HepG2 (cell line): ENCODE data around the gene ROBO2. TPM values are rescaled to one million over a fixed set of nuclear protein-coding genes. Genes with fewer than 3 reads are reported as not detected.

Experiments
- ATAC-seq: fragments of 200-7000 bp; cut with Tn5 transposase; 3 replicates; pipeline ENCODE4 v1.9.1; 2020; ENCODE audit warnings: mild to moderate bottlenecking, moderate library complexity
- BruUV-seq: library from RNA; stranded (reverse); fragments of 400-500 nt; replicated peaks from 2 replicates; lab custom pipeline; 2021; lab: Mats Ljungman, UMichigan
- CTCF ChIA-PET: fragments of 300-600 bp; formaldehyde crosslinking; extraction: SDS; loops from one replicate; lab custom pipeline; 2021; ENCODE audit warnings: low total read pairs, inconsistent platforms, low intra/inter-chr PET ratio; lab: Yijun Ruan, JAX
- POLR2A ChIA-PET: fragments of 350-600 bp; sonication (Branson Sonifier 250); formaldehyde crosslinking; loops from one replicate; lab custom pipeline; 2020; ENCODE audit warnings: antibody characterized with exemption, inconsistent platforms; lab: Yijun Ruan, JAX
- DNase-seq: peaks from one replicate; pipeline ENCODE4 v3.0.0-alpha.2; 2015; ENCODE audit warnings: low spot score
- FAIRE-seq: peaks from 3 replicates; lab custom pipeline; 2011; peaks lifted over from hg19 to GRCh38; lab: Jason Lieb, UNC
- H2AFZ ChIP-seq: one replicate; pipeline ENCODE4 v1.6.1; 2011; ENCODE audit warnings: low read length, inconsistent platforms
- H3K27ac ChIP-seq: fragments of 300-600 bp; 3 replicates; pipeline ENCODE4 v1.8.0; 2011; ENCODE audit warnings: mixed run types, mild to moderate bottlenecking, mixed read lengths, low read length, inconsistent platforms; ENCODE audit not compliant: insufficient read depth; ENCODE audit errors: extremely low read length
- H3K27me3 ChIP-seq, 2 experiments: fragments of 200-600 bp in 1 of 2; 2 replicates in 1 of 2; 3 replicates in 1 of 2; pipeline versions ENCODE4 v1.6.0 to v1.8.0; 2011; ENCODE audit warnings: low read length in 2 of 2, mild to moderate bottlenecking in 2 of 2, moderate library complexity in 2 of 2, inconsistent platforms in 1 of 2; ENCODE audit not compliant: insufficient read depth in 2 of 2, control insufficient read depth in 1 of 2
- H3K36me3 ChIP-seq, 2 experiments: fragments of 200-600 bp in 1 of 2; replicated peaks in 1 of 2; 2 replicates in 1 of 2; 3 replicates in 1 of 2; pipeline versions ENCODE4 v1.5.1 to v1.8.0; 2011; ENCODE audit warnings: low read length in 2 of 2, inconsistent platforms in 1 of 2; ENCODE audit not compliant: insufficient read depth in 2 of 2, control insufficient read depth in 1 of 2
- H3K4me1 ChIP-seq: 2 replicates; pipeline ENCODE4 v1.5.1; 2012; ENCODE audit warnings: low read length, inconsistent platforms; ENCODE audit not compliant: insufficient read depth
- H3K4me2 ChIP-seq: 2 replicates; pipeline ENCODE4 v1.6.0; 2011; ENCODE audit warnings: low read depth, low read length, inconsistent platforms
- H3K4me3 ChIP-seq, 3 experiments: fragments of 200-600 bp in 1 of 3; sonication (generic), shearing (Covaris generic) in 1 of 3; replicated peaks in 1 of 3; 2 replicates each; pipeline ENCODE4 v1.5.1; 2011 to 2016; ENCODE audit warnings: low read length in 3 of 3, inconsistent platforms in 2 of 3, low read depth in 2 of 3, mild to moderate bottlenecking in 2 of 3, control low read depth in 1 of 3, mixed read lengths in 1 of 3; ENCODE audit not compliant: insufficient read depth in 1 of 3
- H3K79me2 ChIP-seq: one replicate; pipeline ENCODE4 v1.6.1; 2011; ENCODE audit warnings: low read length, inconsistent platforms; ENCODE audit not compliant: insufficient read depth
- H3K9ac ChIP-seq: 2 replicates; pipeline ENCODE4 v1.6.0; 2011; ENCODE audit warnings: mild to moderate bottlenecking, low read depth, low read length, inconsistent platforms; ENCODE audit not compliant: insufficient read depth
- H3K9me3 ChIP-seq: 2 replicates; pipeline ENCODE4 v1.5.1; 2012; ENCODE audit warnings: mild to moderate bottlenecking, low read length
- H4K20me1 ChIP-seq: 2 replicates; pipeline ENCODE4 v1.6.0; 2011; ENCODE audit warnings: inconsistent platforms, mild to moderate bottlenecking, low read length, moderate library complexity; ENCODE audit not compliant: insufficient read depth
- CC2D1A ChIP-seq: sonication (generic); formaldehyde crosslinking; IDR thresholded peaks from 2 replicates; pipeline ENCODE4 v1.8.1; 2023; ENCODE audit warnings: mild to moderate bottlenecking, missing genetic modification reagents
- DNMT1 ChIP-seq: sonication (generic); formaldehyde crosslinking; IDR thresholded peaks from 2 replicates; pipeline ENCODE4 v1.5.1; 2020; ENCODE audit warnings: mild to moderate bottlenecking, missing genetic modification reagents
- NFIC ChIP-seq: IDR thresholded peaks from 2 replicates; pipeline ENCODE4 v1.6.1; 2012; ENCODE audit warnings: mild to moderate bottlenecking, low read length, inconsistent platforms
- NR1H2 ChIP-seq: sonication (generic); formaldehyde crosslinking; IDR thresholded peaks from 2 replicates; pipeline ENCODE4 v1.8.1; 2022; ENCODE audit warnings: low read depth, missing genetic modification reagents, borderline replicate concordance
- PHF5A ChIP-seq: IDR thresholded peaks from one replicate; pipeline ENCODE4 v1.6.1; 2018; ENCODE audit warnings: low read depth, missing genetic modification reagents; ENCODE audit not compliant: unreplicated experiment
- RAD51 ChIP-seq: fragments of 450-650 bp; IDR thresholded peaks from 2 replicates; pipeline ENCODE4 v1.6.1; 2016; ENCODE audit warnings: borderline replicate concordance
- RXRA ChIP-seq: sonication (generic); formaldehyde crosslinking; IDR thresholded peaks from 2 replicates; pipeline ENCODE4 v1.5.1; 2020; ENCODE audit warnings: missing genetic modification reagents
- ZNF30 ChIP-seq: sonication (generic); formaldehyde crosslinking; IDR thresholded peaks from 2 replicates; pipeline ENCODE4 v1.5.0; 2020; ENCODE audit warnings: mild to moderate bottlenecking, missing genetic modification reagents
- ZNF547 ChIP-seq: sonication (generic); formaldehyde crosslinking; IDR thresholded peaks from 2 replicates; pipeline ENCODE4 v1.5.1; 2020; ENCODE audit warnings: mild to moderate bottlenecking, missing genetic modification reagents
- ZNF569 ChIP-seq: sonication (generic); formaldehyde crosslinking; IDR thresholded peaks from 2 replicates; pipeline ENCODE4 v1.5.0; 2020; ENCODE audit warnings: mild to moderate bottlenecking, missing genetic modification reagents, moderate library complexity, borderline replicate concordance
- ZNF749 ChIP-seq: sonication (generic); formaldehyde crosslinking; IDR thresholded peaks from 2 replicates; pipeline ENCODE4 v1.8.0; 2022; ENCODE audit warnings: mild to moderate bottlenecking, missing genetic modification reagents, moderate library complexity, borderline replicate concordance
- WGBS: methylation state at CpG from one replicate; pipeline ENCODE4 v1.1.6; 2017; ENCODE audit warnings: low lambda C conversion rate; 5-methylcytosine and 5-hydroxymethylcytosine counted together
- in situ Hi-C: cut with HindIII; loops from 2 replicates; pipeline ENCODE4 v1.10.0; 2017; ENCODE audit warnings: low pct_unique_long_range_greater_than_20kb; ENCODE audit not compliant: extremely low pct_ligation_motif_present
- intact Hi-C: fragments of 100-400 bp; cut with micrococcal nuclease; formaldehyde crosslinking; loops from one replicate; pipeline ENCODE4 v1.10.0; 2022; ENCODE audit not compliant: unreplicated experiment
- polyA plus RNA-seq, 8 experiments: library from polyadenylated mRNA; depleted of rRNA in 3 of 8; stranded (reverse) in 7 of 8; unstranded in 1 of 8; fragments of >200 nt; fragmentation: Illumina TruSeq in 4 of 8; extraction: Trizol in 4 of 8; gene quantifications; 2 replicates each; pipeline versions ENCODE4 v1.2.1 to v1.2.3, GENCODE V29; 2011 to 2016; ENCODE audit warnings: low read depth in 4 of 8, missing spikeins in 1 of 8, mixed read lengths in 1 of 8; ENCODE audit not compliant: insufficient read depth in 1 of 8
- total RNA-seq, 5 experiments: library from RNA; depleted of rRNA; stranded (reverse); fragments of >200 nt; fragmentation: Illumina TruSeq; extraction: Trizol; gene quantifications; 2 replicates each; pipeline ENCODE4 v1.2.3, GENCODE V29; 2016; ENCODE audit warnings: low read depth in 1 of 5
- TF ChIP-seq, protein P1 (sequence below), 2 experiments: IDR thresholded peaks; 2 replicates each; pipeline ENCODE4 v1.6.1; 2011 to 2012; ENCODE audit warnings: low read length in 2 of 2, borderline replicate concordance in 1 of 2, low read depth in 1 of 2, mild to moderate bottlenecking in 1 of 2, moderate library complexity in 1 of 2
- TF ChIP-seq, protein P2 (sequence below): sonication (generic); formaldehyde crosslinking; IDR thresholded peaks from 2 replicates; pipeline ENCODE4 v1.5.0; 2020; ENCODE audit warnings: missing genetic modification reagents

ROBO2 gene
- total and polyA plus RNA-seq, 2 of the 13 experiments (the other 11 are each of a cell fraction or from before 2014, with no cell fraction given) = not detected

DNA sequence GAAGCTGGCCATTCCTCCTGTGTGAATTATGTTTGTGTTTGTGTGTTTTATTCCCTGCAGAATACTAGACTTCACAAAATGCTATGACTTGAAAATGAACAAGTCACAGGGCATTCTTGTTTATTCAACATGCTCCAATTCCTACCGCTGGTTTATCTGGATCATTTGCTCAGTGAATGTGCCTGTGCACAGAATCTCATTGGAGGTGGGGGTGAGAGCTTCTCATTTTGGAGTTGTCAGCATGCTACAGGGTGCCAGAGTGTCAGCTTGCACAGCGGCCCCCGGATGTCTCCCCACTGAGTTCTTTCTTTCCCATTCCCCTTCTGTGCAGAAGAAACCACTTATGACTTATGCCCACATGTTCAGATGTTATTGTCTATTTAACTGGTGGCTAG is 428.7 kb downstream of the ROBO2 start (continued):
- TF ChIP-seq, protein P1, sequence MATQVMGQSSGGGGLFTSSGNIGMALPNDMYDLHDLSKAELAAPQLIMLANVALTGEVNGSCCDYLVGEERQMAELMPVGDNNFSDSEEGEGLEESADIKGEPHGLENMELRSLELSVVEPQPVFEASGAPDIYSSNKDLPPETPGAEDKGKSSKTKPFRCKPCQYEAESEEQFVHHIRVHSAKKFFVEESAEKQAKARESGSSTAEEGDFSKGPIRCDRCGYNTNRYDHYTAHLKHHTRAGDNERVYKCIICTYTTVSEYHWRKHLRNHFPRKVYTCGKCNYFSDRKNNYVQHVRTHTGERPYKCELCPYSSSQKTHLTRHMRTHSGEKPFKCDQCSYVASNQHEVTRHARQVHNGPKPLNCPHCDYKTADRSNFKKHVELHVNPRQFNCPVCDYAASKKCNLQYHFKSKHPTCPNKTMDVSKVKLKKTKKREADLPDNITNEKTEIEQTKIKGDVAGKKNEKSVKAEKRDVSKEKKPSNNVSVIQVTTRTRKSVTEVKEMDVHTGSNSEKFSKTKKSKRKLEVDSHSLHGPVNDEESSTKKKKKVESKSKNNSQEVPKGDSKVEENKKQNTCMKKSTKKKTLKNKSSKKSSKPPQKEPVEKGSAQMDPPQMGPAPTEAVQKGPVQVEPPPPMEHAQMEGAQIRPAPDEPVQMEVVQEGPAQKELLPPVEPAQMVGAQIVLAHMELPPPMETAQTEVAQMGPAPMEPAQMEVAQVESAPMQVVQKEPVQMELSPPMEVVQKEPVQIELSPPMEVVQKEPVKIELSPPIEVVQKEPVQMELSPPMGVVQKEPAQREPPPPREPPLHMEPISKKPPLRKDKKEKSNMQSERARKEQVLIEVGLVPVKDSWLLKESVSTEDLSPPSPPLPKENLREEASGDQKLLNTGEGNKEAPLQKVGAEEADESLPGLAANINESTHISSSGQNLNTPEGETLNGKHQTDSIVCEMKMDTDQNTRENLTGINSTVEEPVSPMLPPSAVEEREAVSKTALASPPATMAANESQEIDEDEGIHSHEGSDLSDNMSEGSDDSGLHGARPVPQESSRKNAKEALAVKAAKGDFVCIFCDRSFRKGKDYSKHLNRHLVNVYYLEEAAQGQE (IDR thresholded peaks at IDR 0.05; ENCODE audit: borderline replicate concordance in 1 of 2, low read depth in 1 of 2, low read length in 2 of 2) = no peak
- no peak for TF ChIP-seq RAD51
- no peak for TF ChIP-seq NFIC
- no peak for TF ChIP-seq NR1H2 (CRISPR knock-in tag)
- TF ChIP-seq ZNF749 (CRISPR knock-in tag) = no peak
- TF ChIP-seq ZNF569 (CRISPR knock-in tag) = no peak
- no peak for TF ChIP-seq DNMT1 (CRISPR knock-in tag)
- TF ChIP-seq RXRA (CRISPR knock-in tag) = no peak

DNA sequence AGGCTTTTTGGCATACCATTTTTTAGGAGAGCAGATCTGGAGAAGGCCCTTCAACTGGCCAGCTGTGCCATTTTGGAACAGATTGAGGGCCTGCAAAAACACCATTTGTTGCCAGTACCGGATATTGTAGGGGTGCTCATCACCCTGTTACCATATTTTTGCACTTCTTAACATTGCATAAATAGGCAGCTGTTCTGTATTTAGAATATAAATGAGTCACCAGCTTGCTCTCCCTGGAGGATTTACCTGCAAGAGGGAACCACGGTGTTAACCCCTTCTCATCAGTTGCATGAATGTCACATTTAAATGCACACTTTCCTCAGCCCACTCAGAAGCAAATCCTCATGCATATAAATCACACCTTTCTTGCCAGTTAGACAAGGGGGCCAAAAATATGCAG is 435.6 kb downstream of the ROBO2 start:
- Histone ChIP-seq H2AFZ (no peak overlapping the region), H3K4me2 (no peak overlapping the region), H4K20me1 (no peaks in the 10 kb centered on the region), H3K9ac (no peak overlapping the region), H3K27me3 (no peaks in the 10 kb centered on the region; a peak in 1 of 5 replicates), H3K9me3 (no peaks in the 10 kb centered on the region), H3K4me1 (no peaks in the 10 kb centered on the region), H3K4me3 (no peak overlapping the region), H3K36me3 (no peaks in the 10 kb centered on the region), H3K27ac (no peak overlapping the region), H3K79me2 (no peaks in the 10 kb centered on the region)
- CTCF ChIA-PET = no interaction called here
- DNase-seq (no peak), FAIRE-seq (no peak), ATAC-seq (no peak)
- WGBS = 19% methylated on average over 2 of the region's 2 CpGs
- POLR2A ChIA-PET = no interaction called here
- in situ Hi-C loops = no loop called here
- TF ChIP-seq CC2D1A (CRISPR knock-in tag) (no peak), PHF5A (CRISPR knock-in tag) (no peak), ZNF30 (no peak), ZNF547 (no peak)
- TF ChIP-seq, protein P2, sequence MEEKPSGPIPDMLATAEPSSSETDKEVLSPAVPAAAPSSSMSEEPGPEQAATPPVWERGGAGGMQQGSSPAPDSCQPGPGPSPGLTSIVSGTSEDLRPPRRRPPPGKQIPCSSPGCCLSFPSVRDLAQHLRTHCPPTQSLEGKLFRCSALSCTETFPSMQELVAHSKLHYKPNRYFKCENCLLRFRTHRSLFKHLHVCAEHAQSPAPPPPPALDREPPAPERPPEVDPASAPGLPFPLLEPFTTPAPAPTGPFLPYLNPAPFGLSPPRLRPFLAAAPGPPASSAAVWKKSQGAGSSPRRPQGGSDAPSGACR = no peak
- no TSS peak for BruUV-seq
- intact Hi-C loops = no loop called here
